Activated CD8-positive, alpha-beta T cell treated with anti-CD3 and anti-CD28 coated beads for 36 hours (primary cell): ENCODE data around the gene IL20RB. TPM values are rescaled to one million over a fixed set of nuclear protein-coding genes. Genes with fewer than 3 reads are reported as not detected.
A peak's percentile ranks its signal among the peaks of the same experiment; 100 is the strongest.
"Not testable (repeated sequence)": the region's sequence is repeated elsewhere in the genome, so short reads cannot be mapped to it uniquely, and the experiment has no call there.

Source experiments
- ATAC-seq: fragments of 200-7000 bp; cut with Tn5 transposase; one replicate; pipeline ENCODE4 v1.10.0; 2021; ENCODE audit warnings: mild to moderate bottlenecking, moderate library complexity
- CTCF ChIA-PET: fragments of 350-600 bp; sonication (Branson Sonifier 250); formaldehyde crosslinking; loops from one replicate; lab custom pipeline; 2021; ENCODE audit warnings: antibody characterized with exemption; lab: Charles Lee
- POLR2A ChIA-PET: fragments of 350-600 bp; sonication (Branson Sonifier 250); formaldehyde crosslinking; loops from one replicate; lab custom pipeline; 2021; ENCODE audit warnings: antibody characterized with exemption; lab: Charles Lee
- DNase-seq: peaks from one replicate; pipeline ENCODE4 v3.0.0-alpha.2; 2020
- H3K27ac Mint-ChIP-seq: one replicate; pipeline ENCODE4 v1.8.0; 2021; ENCODE audit warnings: mild to moderate bottlenecking, mixed read lengths
- H3K27me3 Mint-ChIP-seq: one replicate; pipeline ENCODE4 v1.8.0; 2021; ENCODE audit warnings: mixed read lengths
- H3K36me3 Mint-ChIP-seq: one replicate; pipeline ENCODE4 v1.8.0; 2021; ENCODE audit warnings: low read depth, mixed read lengths
- H3K4me1 Mint-ChIP-seq: one replicate; pipeline ENCODE4 v1.8.0; 2021; ENCODE audit warnings: low read depth, mixed read lengths
- H3K4me3 Mint-ChIP-seq: one replicate; pipeline ENCODE4 v1.8.0; 2021; ENCODE audit warnings: mild to moderate bottlenecking, moderate library complexity, mixed read lengths
- H3K9me3 Mint-ChIP-seq: one replicate; pipeline ENCODE4 v1.8.0; 2021; ENCODE audit warnings: mixed read lengths
- CTCF ChIP-seq: fragments of 200-600 bp; IDR thresholded peaks from one replicate; pipeline ENCODE4 v1.8.0; 2022; ENCODE audit warnings: antibody characterized with exemption, mild to moderate bottlenecking
- intact Hi-C: fragments of 100-400 bp; cut with micrococcal nuclease; formaldehyde crosslinking; loops from one replicate; pipeline ENCODE4 v1.10.0; 2022
- total RNA-seq, 2 experiments: library from RNA; stranded (reverse); gene quantifications; one replicate each; pipeline ENCODE4 v1.2.3, GENCODE V29; 2021

IL20RB gene
- total RNA-seq, 2 experiments from 2014 or later = 1.0 to 1.2 TPM

GRCh38 chr3:136990826-136991225, 33.0 kb downstream of the IL20RB start:
- CTCF ChIA-PET = interaction anchor here (0.8 kb wide), 1 partner anchor 233 kb away, joined by 3 read pairs; no protein-coding TSS in a partner anchor
- Mint-ChIP-seq H3K4me1 (peaks cover 5% of the 10 kb centered on the region), H3K36me3 (no peaks in the 10 kb centered on the region), H3K27me3 (no peaks in the 10 kb centered on the region), H3K9me3 (no peaks in the 10 kb centered on the region), H3K4me3 (no peak overlapping the region), H3K27ac (no peak overlapping the region)
- intact Hi-C loops = no loop called here
- no peak for DNase-seq
- ATAC-seq = no peak
- POLR2A ChIA-PET = no interaction called here
- no peak for TF ChIP-seq CTCF

GRCh38 chr3:136992115-136992514, 34.3 kb downstream of the IL20RB start:
- Mint-ChIP-seq H3K36me3 (no peaks in the 10 kb centered on the region), H3K9me3 (no peaks in the 10 kb centered on the region), H3K27me3 (no peaks in the 10 kb centered on the region), H3K4me3 (no peak overlapping the region), H3K27ac (no peak overlapping the region), H3K4me1 (peaks cover 5% of the 10 kb centered on the region)
- ATAC-seq (no peak), DNase-seq (no peak)
- intact Hi-C loops = no loop called here
- no peak for TF ChIP-seq CTCF
- CTCF ChIA-PET = no interaction called here
- POLR2A ChIA-PET = interaction anchor here (0.6 kb wide), 1 partner anchor 1212 kb away, joined by 3 read pairs; no protein-coding TSS in a partner anchor

GRCh38 chr3:136994772-136995516, 37.2 kb downstream of the IL20RB start:
- Mint-ChIP-seq H3K9me3 (no peaks in the 10 kb centered on the region), H3K27ac (no peak overlapping the region), H3K36me3 (no peaks in the 10 kb centered on the region), H3K4me1 (peaks cover 5% of the 10 kb centered on the region), H3K27me3 (no peaks in the 10 kb centered on the region), H3K4me3 (no peak overlapping the region)
- DNase-seq = peak; percentile 11
- no peak for TF ChIP-seq CTCF
- peak; percentile 27 for ATAC-seq
- CTCF ChIA-PET = interaction anchor here (1.0 kb wide), 1 partner anchor 19 kb away, joined by 3 read pairs; no protein-coding TSS in a partner anchor
- intact Hi-C loops = no loop called here
- POLR2A ChIA-PET = no interaction called here

GRCh38 chr3:136995652-136996051, 37.9 kb downstream of the IL20RB start:
- Mint-ChIP-seq H3K27me3 (no peaks in the 10 kb centered on the region), H3K36me3 (no peaks in the 10 kb centered on the region), H3K9me3 (no peaks in the 10 kb centered on the region), H3K4me1 (peaks cover 5% of the 10 kb centered on the region), H3K27ac (no peak overlapping the region), H3K4me3 (no peak overlapping the region)
- ATAC-seq (no peak), DNase-seq (no peak)
- TF ChIP-seq CTCF = no peak
- intact Hi-C loops = no loop called here
- POLR2A ChIA-PET = no interaction called here
- CTCF ChIA-PET = interaction anchor here (0.6 kb wide), 1 partner anchor 743 kb away, joined by 3 read pairs; no protein-coding TSS in a partner anchor

GRCh38 chr3:137000039-137000438, 42.3 kb downstream of the IL20RB start:
- no peak for DNase-seq
- Mint-ChIP-seq H3K9me3 (no peaks in the 10 kb centered on the region), H3K27me3 (no peaks in the 10 kb centered on the region), H3K27ac (no peak overlapping the region), H3K4me1 (peaks cover under 1% of the 10 kb centered on the region), H3K4me3 (no peak overlapping the region), H3K36me3 (no peaks in the 10 kb centered on the region)
- intact Hi-C loops = no loop called here
- no peak for ATAC-seq
- no peak for TF ChIP-seq CTCF
- POLR2A ChIA-PET = interaction anchor here (1.0 kb wide), 1 partner anchor 137 kb away, joined by 4 read pairs; no protein-coding TSS in a partner anchor
- CTCF ChIA-PET = interaction anchor here (2.0 kb wide), 1 partner anchor 14 kb away, joined by 7 read pairs; no protein-coding TSS in a partner anchor

- POLR2A ChIA-PET, H3K36me3 Mint-ChIP-seq, H3K27ac Mint-ChIP-seq, H3K4me3 Mint-ChIP-seq, H3K4me1 Mint-ChIP-seq, DNase-seq, ATAC-seq, intact Hi-C loops, CTCF ChIA-PET, H3K9me3 Mint-ChIP-seq, H3K27me3 Mint-ChIP-seq: not testable (repeated sequence)
Measured at GRCh38 chr3:137007376-137007775, 49.6 kb downstream of the IL20RB start.
